OCI-LY7 (cell line): ENCODE results near the gene TRAPPC3L. TPM values are rescaled to one million over a fixed set of nuclear protein-coding genes. Genes with fewer than 3 reads are reported as not detected.

Experiments
- BruUV-seq: library from RNA; stranded (reverse); fragments of 400-500 nt; replicated peaks from 2 replicates; lab custom pipeline; 2021; lab: Mats Ljungman, UMichigan
- CTCF ChIA-PET: fragments of 300-600 bp; sonication (Branson Sonifier 250); formaldehyde crosslinking; loops from one replicate; lab custom pipeline; 2022; ENCODE audit warnings: antibody characterized with exemption; ENCODE audit not compliant: unreplicated experiment; lab: Charles Lee
- POLR2A ChIA-PET: fragments of 300-600 bp; sonication (Branson Sonifier 250); formaldehyde crosslinking; loops from one replicate; lab custom pipeline; 2022; ENCODE audit warnings: antibody characterized with exemption; lab: Charles Lee
- DNase-seq: peaks from one replicate; pipeline ENCODE4 v3.0.0-alpha.2; 2015; ENCODE audit warnings: low spot score
- H2AFZ ChIP-seq: fragments of 200-600 bp; sonication (generic), shearing (Covaris generic); 2 replicates; pipeline ENCODE4 v1.6.1; 2014; ENCODE audit warnings: mild to moderate bottlenecking, antibody characterized with exemption, low read length, moderate library complexity
- H3K27ac ChIP-seq: fragments of 200-600 bp; sonication (generic); 2 replicates; pipeline ENCODE4 v1.5.1; 2014; ENCODE audit warnings: mixed run types, low read depth, mild to moderate bottlenecking, moderate library complexity, low read length, inconsistent platforms; ENCODE audit not compliant: poor library complexity, severe bottlenecking
- H3K36me3 ChIP-seq: fragments of 200-600 bp; sonication (generic); 2 replicates; pipeline ENCODE4 v1.6.1; 2014; ENCODE audit warnings: mild to moderate bottlenecking, antibody characterized with exemption, low read length, moderate library complexity, mixed read lengths; ENCODE audit not compliant: insufficient read depth
- H3K4me1 ChIP-seq: fragments of 200-600 bp; sonication (generic); 2 replicates; pipeline ENCODE4 v1.5.1; 2014; ENCODE audit warnings: mild to moderate bottlenecking, low read length; ENCODE audit not compliant: insufficient read depth, poor library complexity, severe bottlenecking
- H3K4me2 ChIP-seq: fragments of 200-600 bp; sonication (generic); 2 replicates; pipeline ENCODE4 v1.6.1; 2014; ENCODE audit warnings: mild to moderate bottlenecking, low read length
- H3K4me3 ChIP-seq: fragments of 200-600 bp; sonication (generic); 2 replicates; pipeline ENCODE4 v1.5.1; 2014; ENCODE audit warnings: mild to moderate bottlenecking, low read depth, low read length; ENCODE audit not compliant: poor library complexity, severe bottlenecking
- H3K79me2 ChIP-seq: fragments of 200-600 bp; sonication (generic); 2 replicates; pipeline ENCODE4 v1.6.1; 2016; ENCODE audit warnings: low read depth, mild to moderate bottlenecking, low read length, moderate library complexity, mixed read lengths; ENCODE audit not compliant: insufficient read depth
- H3K9me2 ChIP-seq: fragments of 200-600 bp; sonication (generic); 2 replicates; pipeline ENCODE4 v1.6.1; 2016; ENCODE audit warnings: mild to moderate bottlenecking, low read length, mixed read lengths; ENCODE audit not compliant: insufficient read depth
- H3K9me3 ChIP-seq: fragments of 200-600 bp; sonication (generic); 2 replicates; pipeline ENCODE4 v1.6.1; 2014; ENCODE audit warnings: mild to moderate bottlenecking, mixed run types, low read length, mixed read lengths
- H4K20me1 ChIP-seq: fragments of 200-600 bp; sonication (generic); 2 replicates; pipeline ENCODE4 v1.6.1; 2014; ENCODE audit warnings: mild to moderate bottlenecking, antibody characterized with exemption, low read length, moderate library complexity, mixed read lengths; ENCODE audit not compliant: insufficient read depth
- CTCF ChIP-seq: fragments of 200-600 bp; sonication (generic); conservative IDR thresholded peaks from 2 replicates; pipeline ENCODE4 v1.5.1; 2014; ENCODE audit warnings: mild to moderate bottlenecking, antibody characterized with exemption, low read length, moderate library complexity, mixed read lengths
- EZH2phosphoT487 ChIP-seq: fragments of 200-600 bp; sonication (generic); IDR thresholded peaks from 2 replicates; pipeline ENCODE4 v1.6.1; 2018; ENCODE audit warnings: low read depth, borderline replicate concordance, mild to moderate bottlenecking, mixed run types, antibody characterized with exemption, low read length, moderate library complexity, mixed read lengths
- intact Hi-C: fragments of 100-400 bp; cut with micrococcal nuclease; formaldehyde crosslinking; loops from one replicate; pipeline ENCODE4 v1.10.0; 2022; ENCODE audit not compliant: unreplicated experiment
- total RNA-seq, 2 experiments: library from RNA; depleted of rRNA in 1 of 2; stranded (reverse); fragments of >200 nt in 1 of 2; shearing (Covaris generic) in 1 of 2; gene quantifications; 2 replicates each; pipeline ENCODE4 v1.2.3, GENCODE V29; 2014 to 2022

Gene TRAPPC3L
- total RNA-seq, 2 experiments from 2014 or later = not detected

GRCh38 chr6:116514111-116514510 lies 31.4 kb downstream of the TRAPPC3L start:
- no peaks in the 10 kb centered on the region for H3K36me3 ChIP-seq
- intact Hi-C loops = no loop called here
- H3K79me2 ChIP-seq = no peaks in the 10 kb centered on the region
- H3K9me2 ChIP-seq = no peaks in the 10 kb centered on the region
- DNase-seq = no peak
- no peak overlapping the region for H2AFZ ChIP-seq
- no peak overlapping the region for H3K4me3 ChIP-seq
- no peaks in the 10 kb centered on the region for H3K9me3 ChIP-seq
- TF ChIP-seq EZH2phosphoT487 (no peak), CTCF (no peak)
- no peaks in the 10 kb centered on the region for H3K4me1 ChIP-seq
- POLR2A ChIA-PET = interaction anchor here (0.6 to 2.0 kb wide), 5 partner anchors 10 to 106 kb away, joined by 3 to 5 read pairs (median 3); no protein-coding TSS in a partner anchor
- H3K4me2 ChIP-seq = no peak overlapping the region
- H4K20me1 ChIP-seq = no peaks in the 10 kb centered on the region
- CTCF ChIA-PET = no interaction called here
- H3K27ac ChIP-seq = no peak overlapping the region
- BruUV-seq = no TSS peak

GRCh38 chr6:116513224-116513875 lies 32.1 kb downstream of the TRAPPC3L start:
- intact Hi-C loops = no loop called here
- DNase-seq = no peak
- Histone ChIP-seq H3K4me1 (no peaks in the 10 kb centered on the region), H3K36me3 (no peaks in the 10 kb centered on the region), H3K9me2 (no peaks in the 10 kb centered on the region), H3K79me2 (no peaks in the 10 kb centered on the region), H3K4me2 (no peak overlapping the region), H3K4me3 (no peak overlapping the region), H2AFZ (no peak overlapping the region), H4K20me1 (no peaks in the 10 kb centered on the region), H3K27ac (no peak overlapping the region), H3K9me3 (no peaks in the 10 kb centered on the region)
- ChIA-PET POLR2A (interaction anchor here (0.7 to 2.1 kb wide), 4 partner anchors 11 to 80 kb away, joined by 3 to 6 read pairs (median 4); no protein-coding TSS in a partner anchor), CTCF (no interaction called here)
- TF ChIP-seq EZH2phosphoT487 (no peak), CTCF (no peak)
- BruUV-seq = no TSS peak

- POLR2A ChIA-PET = interaction anchor here (0.6 to 2.1 kb wide), 3 partner anchors 10 to 324 kb away, joined by 3 to 8 read pairs (median 6); no protein-coding TSS in a partner anchor
- intact Hi-C loops = no loop called here
- H2AFZ ChIP-seq = no peak overlapping the region
- no peak overlapping the region for H3K4me2 ChIP-seq
- no peak for DNase-seq
- TF ChIP-seq EZH2phosphoT487 (no peak), CTCF (no peak)
- H3K4me3 ChIP-seq = no peak overlapping the region
- no peaks in the 10 kb centered on the region for H3K79me2 ChIP-seq
- no peaks in the 10 kb centered on the region for H3K9me3 ChIP-seq
- H3K4me1 ChIP-seq = no peaks in the 10 kb centered on the region
- H3K9me2 ChIP-seq = no peaks in the 10 kb centered on the region
- H3K36me3 ChIP-seq = no peaks in the 10 kb centered on the region
- no peak overlapping the region for H3K27ac ChIP-seq
- CTCF ChIA-PET = no interaction called here
- no TSS peak for BruUV-seq
- H4K20me1 ChIP-seq = no peaks in the 10 kb centered on the region
Measured at GRCh38 chr6:116512734-116513133, 32.8 kb downstream of the TRAPPC3L start.
